SU-DHL-6 (cell line): ENCODE data around the gene FCGR3A.
"Not testable (repeated sequence)": the region's sequence is repeated elsewhere in the genome, so short reads cannot be mapped to it uniquely, and the experiment has no call there.

Experiments
- H2AFZ ChIP-seq: fragments of 200-600 bp; sonication (generic); 2 replicates; pipeline ENCODE4 v1.6.1; 2014; ENCODE audit warnings: low read depth, mild to moderate bottlenecking, moderate library complexity, mixed read lengths, antibody characterized with exemption, low read length; ENCODE audit not compliant: severe bottlenecking
- H3F3A ChIP-seq: fragments of 200-600 bp; shearing (Covaris generic); 2 replicates; pipeline ENCODE4 v1.6.0; 2016; ENCODE audit warnings: antibody characterized with exemption, mild to moderate bottlenecking; ENCODE audit not compliant: insufficient read depth
- H3K27ac ChIP-seq: fragments of 200-600 bp; sonication (generic); 2 replicates; pipeline ENCODE4 v1.5.1; 2016; ENCODE audit warnings: low read depth, mild to moderate bottlenecking, low read length, moderate library complexity, mixed read lengths
- H3K27me3 ChIP-seq: fragments of 200-600 bp; sonication (generic), shearing (Covaris generic); 2 replicates; pipeline ENCODE4 v1.6.0; 2014; ENCODE audit warnings: mild to moderate bottlenecking, low read length
- H3K36me3 ChIP-seq: fragments of 200-600 bp; sonication (generic); 2 replicates; pipeline ENCODE4 v1.6.1; 2014; ENCODE audit warnings: mild to moderate bottlenecking, low read length, mixed read lengths
- H3K4me2 ChIP-seq: fragments of 300-600, 200-600 bp; shearing (Covaris generic), sonication (generic); 2 replicates; pipeline ENCODE4 v1.6.0; 2014; ENCODE audit warnings: low read length, low read depth, mild to moderate bottlenecking; ENCODE audit not compliant: poor library complexity, severe bottlenecking
- H3K4me3 ChIP-seq: fragments of 200-600 bp; sonication (generic); 2 replicates; pipeline ENCODE4 v1.5.1; 2014; ENCODE audit warnings: antibody characterized with exemption, low read length, mild to moderate bottlenecking, mixed read lengths; ENCODE audit not compliant: insufficient read depth, poor library complexity, severe bottlenecking
- H3K79me2 ChIP-seq: fragments of 200-600 bp; sonication (generic); 2 replicates; pipeline ENCODE4 v1.6.1; 2014; ENCODE audit warnings: mild to moderate bottlenecking, low read length, moderate library complexity; ENCODE audit not compliant: insufficient read depth
- H3K9ac ChIP-seq: fragments of 200-600 bp; sonication (generic); 2 replicates; pipeline ENCODE4 v1.7.0; 2014; ENCODE audit warnings: mild to moderate bottlenecking, low read length
- H3K9me2 ChIP-seq: fragments of 200-600 bp; sonication (generic); replicated peaks from 2 replicates; pipeline ENCODE4 v1.6.1; 2014; ENCODE audit warnings: low read length; ENCODE audit not compliant: insufficient read depth
- H3K9me3 ChIP-seq: fragments of 200-600 bp; sonication (generic); 2 replicates; pipeline ENCODE4 v1.6.1; 2014; ENCODE audit warnings: low read length, mixed read lengths; ENCODE audit not compliant: insufficient read depth
- H4K20me1 ChIP-seq: fragments of 200-600 bp; sonication (generic); 2 replicates; pipeline ENCODE4 v1.6.1; 2014; ENCODE audit warnings: low read depth, mild to moderate bottlenecking, antibody characterized with exemption, low read length, moderate library complexity, mixed read lengths

Gene FCGR3A

GRCh38 chr1:161566602-161566960, 17.0 kb upstream of the FCGR3A start:
- not testable (repeated sequence) for H2AFZ ChIP-seq, H3K27ac ChIP-seq, H3K27me3 ChIP-seq, H3K9me3 ChIP-seq, H3K36me3 ChIP-seq, H3K9ac ChIP-seq, H3K4me3 ChIP-seq, H3F3A ChIP-seq, H3K4me2 ChIP-seq, H3K9me2 ChIP-seq, H4K20me1 ChIP-seq, H3K79me2 ChIP-seq

GRCh38 chr1:161563522-161563921, 13.9 kb upstream of the FCGR3A start:
- H3K9ac ChIP-seq, H3K27ac ChIP-seq, H3K36me3 ChIP-seq, H3K27me3 ChIP-seq, H3K4me3 ChIP-seq, H3K9me3 ChIP-seq, H4K20me1 ChIP-seq, H2AFZ ChIP-seq, H3F3A ChIP-seq, H3K79me2 ChIP-seq, H3K9me2 ChIP-seq, H3K4me2 ChIP-seq: not testable (repeated sequence)

GRCh38 chr1:161562441-161562840, 12.8 kb upstream of the FCGR3A start:
- not testable (repeated sequence) for H3K36me3 ChIP-seq, H4K20me1 ChIP-seq, H3K79me2 ChIP-seq, H3K27me3 ChIP-seq, H3K27ac ChIP-seq, H3K9ac ChIP-seq, H3K4me3 ChIP-seq, H3K9me2 ChIP-seq, H3K4me2 ChIP-seq, H2AFZ ChIP-seq, H3K9me3 ChIP-seq, H3F3A ChIP-seq

GRCh38 chr1:161560960-161561715, 11.5 kb upstream of the FCGR3A start:
- not testable (repeated sequence) for H3K27ac ChIP-seq, H3K9ac ChIP-seq, H3F3A ChIP-seq, H3K79me2 ChIP-seq, H3K9me2 ChIP-seq, H3K9me3 ChIP-seq, H3K4me2 ChIP-seq, H3K4me3 ChIP-seq, H2AFZ ChIP-seq, H3K36me3 ChIP-seq, H4K20me1 ChIP-seq, H3K27me3 ChIP-seq

GRCh38 chr1:161557506-161558450, 8.2 kb upstream of the FCGR3A start:
- not testable (repeated sequence) for H3K9me2 ChIP-seq, H3K4me2 ChIP-seq, H4K20me1 ChIP-seq, H3K9ac ChIP-seq, H2AFZ ChIP-seq, H3F3A ChIP-seq, H3K4me3 ChIP-seq, H3K9me3 ChIP-seq, H3K79me2 ChIP-seq, H3K27ac ChIP-seq, H3K36me3 ChIP-seq, H3K27me3 ChIP-seq

- H3K4me3 ChIP-seq = not testable (repeated sequence)
These were observed 7.4 kb upstream of the FCGR3A start for GRCh38 chr1:161556990-161557389.

GRCh38 chr1:161556143-161556542, 6.5 kb upstream of the FCGR3A start:
- not testable (repeated sequence) for H2AFZ ChIP-seq, H3K27me3 ChIP-seq, H3K9ac ChIP-seq, H4K20me1 ChIP-seq, H3K36me3 ChIP-seq, H3K27ac ChIP-seq, H3K79me2 ChIP-seq, H3K4me3 ChIP-seq, H3K9me2 ChIP-seq, H3K4me2 ChIP-seq, H3F3A ChIP-seq, H3K9me3 ChIP-seq

More at GRCh38 chr1:161556990-161557389, 7.4 kb upstream of the FCGR3A start:
- H3K36me3 ChIP-seq, H3K27me3 ChIP-seq, H3K9ac ChIP-seq, H3K9me3 ChIP-seq, H3K9me2 ChIP-seq, H4K20me1 ChIP-seq, H3K4me2 ChIP-seq, H3F3A ChIP-seq, H2AFZ ChIP-seq, H3K27ac ChIP-seq, H3K79me2 ChIP-seq: not testable (repeated sequence)
